Tongue (tissue), 2 donors: ENCODE data around the gene GRB10. TPM values are rescaled to one million over a fixed set of nuclear protein-coding genes. Genes with fewer than 3 reads are reported as not detected.

Source experiments
- DNase-seq: peaks from one replicate; pipeline ENCODE4 v3.0.0-alpha.2; 2015
- total RNA-seq: library from RNA; depleted of rRNA; stranded (reverse); fragments of >200 nt; gene quantifications from one replicate; pipeline ENCODE4 v1.2.3, GENCODE V29; 2014

GRB10 gene
- total RNA-seq, 1 donor from 2014 or later, result 28.5 TPM

DNA sequence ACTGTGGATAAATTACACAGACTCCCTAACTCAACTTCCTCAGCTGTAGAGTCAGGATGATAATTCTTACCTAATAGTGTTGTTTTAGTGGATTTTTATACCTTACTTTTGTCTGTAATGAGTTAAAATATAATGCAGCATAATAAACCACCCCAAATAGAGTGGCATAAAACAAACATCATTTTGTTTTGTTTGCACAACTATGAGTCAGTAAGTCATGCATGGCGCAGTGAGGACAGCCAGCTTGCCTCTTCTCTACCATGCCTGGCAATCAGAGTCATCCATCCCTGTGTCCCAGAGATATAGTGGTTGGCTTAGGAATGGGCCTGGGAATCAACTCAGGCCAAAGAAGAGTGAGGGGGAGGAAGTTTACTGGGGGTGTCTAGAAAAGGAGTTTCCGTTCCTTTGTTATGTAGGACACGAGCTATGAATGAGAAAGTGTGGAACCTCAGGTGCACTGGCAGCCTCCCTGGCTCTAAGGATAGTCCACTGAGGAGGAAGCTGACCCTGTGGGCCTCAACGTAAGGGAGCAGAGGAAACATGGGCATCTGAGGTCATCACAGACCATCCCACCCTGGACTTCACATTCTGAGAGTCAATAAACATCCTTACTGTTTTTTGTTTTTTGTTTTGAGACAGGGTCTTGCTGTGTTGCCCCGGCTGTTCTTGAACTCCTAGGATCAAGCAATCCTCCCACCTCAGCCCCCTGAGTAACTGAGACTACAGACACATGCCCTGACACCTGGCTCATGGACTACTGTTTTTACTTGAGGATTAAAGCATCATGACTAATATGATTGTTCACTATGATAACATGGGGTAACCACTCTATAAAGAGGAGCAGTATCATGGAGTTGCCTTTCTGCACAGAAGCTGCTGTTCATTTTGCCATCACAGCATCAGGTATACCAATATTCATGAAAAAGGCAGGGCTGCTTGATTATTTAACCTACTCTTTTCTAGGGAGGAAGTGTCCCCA is 21.0 kb upstream of the GRB10 start:
- no peak for DNase-seq

GRCh38 chr7:50801907-50802306 is 19.2 kb upstream of the GRB10 start:
- no peak for DNase-seq

- DNase-seq, result no peak
These were observed 17.2 kb upstream of the GRB10 start for GRCh38 chr7:50799873-50800272.

DNA sequence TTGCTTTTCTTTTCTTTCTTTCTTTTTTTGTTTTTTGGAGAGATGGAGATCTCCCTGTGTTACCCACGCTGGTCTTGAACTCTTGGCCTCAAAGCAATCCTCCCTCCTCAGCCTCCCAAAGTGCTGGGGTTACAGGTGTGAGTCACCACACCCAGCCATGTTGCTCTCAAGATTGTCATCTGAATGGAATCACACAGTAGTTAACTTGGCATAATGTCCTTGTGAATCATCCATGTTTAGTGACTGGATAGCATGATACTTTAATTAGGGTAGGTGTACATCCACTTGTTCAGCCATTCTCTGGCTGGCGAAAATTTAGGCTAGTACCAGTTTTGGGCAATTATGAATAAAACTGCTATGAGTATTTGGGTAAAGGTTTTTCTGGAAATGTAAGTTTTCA is 15.4 kb upstream of the GRB10 start:
- DNase-seq, result no peak

DNA sequence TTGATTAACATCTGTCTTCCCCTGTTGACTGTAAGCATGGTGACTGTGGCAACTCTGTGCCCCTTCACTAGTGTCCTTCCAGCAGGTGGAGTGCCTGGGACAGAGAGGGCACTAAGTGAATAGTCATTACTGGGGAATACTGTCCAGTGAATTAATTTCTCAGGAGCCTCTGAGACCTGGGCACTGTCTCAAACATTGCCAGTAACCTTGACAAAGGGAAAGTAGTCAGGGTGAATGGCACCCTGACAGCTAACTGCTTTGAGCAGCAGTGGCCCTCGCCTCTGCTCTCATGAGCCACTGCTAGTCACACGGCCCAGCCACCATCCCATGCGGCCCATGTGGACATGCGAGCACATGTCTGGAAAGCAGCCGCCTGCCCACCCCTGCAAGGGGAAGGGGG is 13.1 kb upstream of the GRB10 start:
- no peak for DNase-seq

DNA sequence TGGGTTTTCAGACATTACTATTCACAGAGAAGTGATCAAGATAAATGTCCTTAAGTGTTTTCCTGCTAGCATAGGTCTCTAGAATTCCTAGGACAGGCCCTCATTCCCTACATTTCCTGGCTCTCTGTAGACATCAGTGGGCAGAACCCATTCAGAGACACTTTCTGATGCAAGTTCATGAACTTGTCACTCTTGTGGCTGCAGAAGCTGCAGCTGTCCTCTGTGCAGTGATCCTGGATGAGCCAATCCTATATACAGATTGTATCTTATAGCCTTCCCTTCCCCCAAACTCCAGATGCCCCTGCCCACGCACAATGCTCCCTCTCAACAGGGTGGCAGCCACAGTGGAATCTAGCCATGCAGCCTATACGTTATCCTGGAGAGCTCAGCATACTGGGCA is 12.6 kb upstream of the GRB10 start:
- DNase-seq, result peak; percentile 27

GRCh38 chr7:50793947-50794570 is 11.4 kb upstream of the GRB10 start:
- DNase-seq, result no peak

GRCh38 chr7:50793120-50793946 is 10.6 kb upstream of the GRB10 start:
- DNase-seq, result peak; percentile 67

- peak; percentile 28 for DNase-seq
These were observed 9.8 kb upstream of the GRB10 start for GRCh38 chr7:50792342-50793119.

- DNase-seq, result peak; percentile 30
These were observed 9.2 kb upstream of the GRB10 start for GRCh38 chr7:50791938-50792341.

GRCh38 chr7:50791363-50791937 is 8.8 kb upstream of the GRB10 start:
- no peak for DNase-seq

- DNase-seq, result no peak
These were observed 7.7 kb upstream of the GRB10 start for GRCh38 chr7:50790381-50790780.

DNA sequence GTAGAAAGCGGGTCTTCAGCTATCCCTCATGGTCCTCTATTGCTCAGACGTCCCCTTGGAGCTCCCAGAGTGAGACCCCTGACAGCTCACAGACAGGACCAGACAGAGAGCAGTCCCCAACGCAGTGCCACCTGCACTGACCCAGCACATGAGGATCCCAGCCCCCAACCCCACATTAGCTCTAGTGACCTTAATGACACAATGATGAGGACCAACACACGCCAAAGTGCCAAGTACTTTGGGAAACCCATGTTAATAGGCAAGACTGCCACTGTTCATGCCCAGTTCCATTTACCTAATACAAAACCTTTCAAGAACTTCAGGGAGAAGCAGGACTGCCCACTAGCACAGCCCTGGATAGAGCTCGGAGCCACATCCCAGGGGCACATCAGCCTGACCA is 5.7 kb upstream of the GRB10 start:
- no peak for DNase-seq

DNA sequence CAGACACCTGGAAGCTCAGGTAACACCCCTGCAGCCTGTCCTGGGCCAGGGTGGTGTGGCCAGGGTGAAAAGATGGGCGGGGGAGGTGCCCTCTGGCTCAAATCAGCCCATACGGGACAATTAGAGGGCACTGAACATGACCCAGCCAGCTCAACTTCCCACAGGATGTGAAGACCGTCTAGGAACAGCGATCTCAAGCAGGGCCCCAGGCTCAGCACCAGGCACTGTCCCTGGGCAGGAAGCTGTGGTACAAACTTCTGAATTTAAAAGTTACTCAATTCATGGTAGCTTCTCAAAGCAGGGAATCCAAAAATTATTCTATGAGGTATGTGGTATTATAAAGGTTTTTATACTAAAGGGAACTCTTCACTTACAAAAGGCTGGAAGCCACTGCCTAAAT is 5.1 kb upstream of the GRB10 start:
- DNase-seq, result no peak

- no peak for DNase-seq
These were observed 2.6 kb upstream of the GRB10 start for GRCh38 chr7:50785346-50785745.

DNA sequence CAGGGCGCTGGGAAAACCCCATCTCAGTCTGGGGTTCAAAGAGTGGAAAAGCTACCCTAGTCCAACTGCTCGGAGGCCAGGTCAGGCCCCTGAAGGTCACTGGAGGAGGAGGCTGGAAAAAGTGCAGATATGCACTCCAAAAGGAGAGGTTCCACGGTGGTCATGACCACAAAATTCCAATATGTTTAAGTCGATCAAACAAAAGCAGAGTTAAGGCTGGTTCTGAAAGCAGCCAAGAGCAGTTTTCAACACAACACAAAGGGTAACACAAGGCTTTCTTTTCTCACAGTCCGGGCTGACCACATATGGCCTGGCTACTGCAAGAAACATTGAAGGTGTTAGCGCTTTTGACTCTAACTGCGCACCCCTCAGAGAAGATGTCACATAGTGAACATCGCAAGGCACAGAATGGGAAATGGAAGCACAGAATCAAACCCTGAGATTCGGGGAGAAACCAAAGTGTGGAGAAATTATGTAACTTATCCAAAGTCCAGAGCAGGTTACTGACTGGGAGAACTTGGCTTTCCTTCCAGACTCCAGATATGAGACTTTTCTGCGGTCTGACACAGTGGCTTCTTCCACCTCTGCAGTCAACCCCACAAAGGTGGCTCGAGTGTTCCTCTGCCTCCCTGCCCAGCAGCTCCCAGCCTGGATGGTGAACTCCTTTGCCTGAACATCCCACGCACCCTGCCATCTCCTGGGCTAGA is 1.3 kb upstream of the GRB10 start:
- DNase-seq, result no peak

DNA sequence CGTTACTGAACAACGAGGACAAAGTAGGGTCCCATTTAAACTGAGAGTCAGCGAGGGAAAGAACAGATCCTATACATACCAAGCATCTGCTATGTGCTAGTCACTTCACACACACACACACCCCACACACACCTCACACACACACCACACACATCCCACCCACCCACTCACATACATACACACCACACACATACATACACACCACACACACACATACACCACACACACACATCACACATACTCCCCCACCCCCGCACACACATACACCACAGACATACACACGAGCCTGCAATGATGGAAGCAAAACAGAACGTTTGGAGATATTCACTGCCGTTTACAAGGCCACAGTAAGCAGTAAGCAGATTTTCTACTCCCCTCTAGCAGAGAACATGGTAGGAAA is 607 bp upstream of the GRB10 start:
- no peak for DNase-seq

GRCh38 chr7:50781381-50782293 is 1.1 kb downstream of the GRB10 start:
- DNase-seq, result no peak

DNA sequence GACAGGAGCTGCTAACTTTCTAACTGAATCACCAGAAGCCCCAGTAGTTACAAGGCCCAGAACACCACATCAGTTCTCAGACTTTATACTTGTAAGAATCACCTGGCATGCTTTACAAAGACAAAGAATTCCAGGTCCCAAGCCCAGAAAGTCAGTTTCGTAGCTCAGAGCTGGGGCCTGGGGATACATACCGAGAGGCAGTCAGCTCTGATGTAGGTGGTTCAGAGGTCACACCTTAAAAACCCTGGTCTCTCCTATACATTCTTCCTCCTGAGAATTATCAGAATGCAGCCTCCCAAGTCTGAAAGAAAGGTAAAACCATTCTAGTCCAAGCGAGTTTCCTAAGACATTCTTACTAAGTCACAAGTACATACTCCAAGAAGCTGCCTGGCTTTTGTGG is 2.3 kb downstream of the GRB10 start:
- no peak for DNase-seq

GRCh38 chr7:50779427-50779826 is 3.3 kb downstream of the GRB10 start:
- peak; percentile 20 for DNase-seq
